NCI-H526 treated with DMSO at 0.1 percent for 48 hours (cell line): ENCODE measurements around the gene CLSTN2.

ENCODE experiments used
- DNase-seq: peaks from one replicate; lab custom pipeline; 2025; lab: John Stamatoyannopoulos, UW

Gene CLSTN2

GRCh38 chr3:140595295-140595694 lies 660.3 kb downstream of the CLSTN2 start:
- no peak for DNase-seq

GRCh38 chr3:140597364-140597763 lies 662.4 kb downstream of the CLSTN2 start:
- DNase-seq = no peak

GRCh38 chr3:140597792-140598191 lies 662.8 kb downstream of the CLSTN2 start:
- no peak for DNase-seq

- no peak for DNase-seq
Observed at GRCh38 chr3:140599009-140599408, 664.0 kb downstream of the CLSTN2 start.

GRCh38 chr3:140599496-140599895 lies 664.5 kb downstream of the CLSTN2 start:
- no peak for DNase-seq

GRCh38 chr3:140601881-140602280 lies 666.9 kb downstream of the CLSTN2 start:
- DNase-seq = no peak

- no peak for DNase-seq
Observed at GRCh38 chr3:140602781-140603180, 667.8 kb downstream of the CLSTN2 start.

- no peak for DNase-seq
Observed at GRCh38 chr3:140603766-140604165, 668.8 kb downstream of the CLSTN2 start.

- DNase-seq = no peak
Observed at GRCh38 chr3:140610544-140610943, 675.6 kb downstream of the CLSTN2 start.

GRCh38 chr3:140614001-140614400 lies 679.0 kb downstream of the CLSTN2 start:
- DNase-seq = no peak

GRCh38 chr3:140617135-140617534 lies 682.1 kb downstream of the CLSTN2 start:
- DNase-seq = no peak

GRCh38 chr3:140626856-140627255 lies 691.9 kb downstream of the CLSTN2 start:
- DNase-seq = no peak
